ENCODE measurements around the gene NUDT21. TPM values are rescaled to one million over a fixed set of nuclear protein-coding genes. Genes with fewer than 3 reads are reported as not detected.
"Not testable (repeated sequence)": the region's sequence is repeated elsewhere in the genome, so short reads cannot be mapped to it uniquely, and the experiment has no call there.

NUDT21 gene
- total RNA-seq, 3 donors from 2014 or later = 234 to 247 (median 245) TPM

- peaks cover 34% of the 10 kb centered on the region for H3K4me1 Mint-ChIP-seq (ENCODE audit: low read depth)
- DNase-seq (no peak), ATAC-seq (no peak)
- H3K27me3 Mint-ChIP-seq (ENCODE audit: low read depth) = no peaks in the 10 kb centered on the region
- no peaks in the 10 kb centered on the region for H3K9me3 Mint-ChIP-seq
- no peak overlapping the region for H3K4me3 Mint-ChIP-seq
- H3K36me3 Mint-ChIP-seq (ENCODE audit: insufficient read depth) = peaks cover 13% of the 10 kb centered on the region
Observed at GRCh38 chr16:56417138-56417537, 34.0 kb downstream of the NUDT21 start.

- DNase-seq (no peak), ATAC-seq (no peak)
- H3K4me1 Mint-ChIP-seq (ENCODE audit: low read depth) = peaks cover 26% of the 10 kb centered on the region
- no peaks in the 10 kb centered on the region for H3K27me3 Mint-ChIP-seq (ENCODE audit: low read depth)
- H3K9me3 Mint-ChIP-seq = no peaks in the 10 kb centered on the region
- no peak overlapping the region for H3K4me3 Mint-ChIP-seq
- H3K36me3 Mint-ChIP-seq (ENCODE audit: insufficient read depth) = peaks cover 17% of the 10 kb centered on the region
Observed at GRCh38 chr16:56415875-56416274, 35.3 kb downstream of the NUDT21 start.

GRCh38 chr16:56414366-56414765 lies 36.8 kb downstream of the NUDT21 start:
- Mint-ChIP-seq H3K4me3 (no peak overlapping the region), H3K9me3 (no peaks in the 10 kb centered on the region), H3K27me3 (ENCODE audit: low read depth) (no peaks in the 10 kb centered on the region), H3K4me1 (ENCODE audit: low read depth) (peaks cover 18% of the 10 kb centered on the region), H3K36me3 (ENCODE audit: insufficient read depth) (peaks cover 18% of the 10 kb centered on the region)
- DNase-seq (no peak), ATAC-seq (no peak)

GRCh38 chr16:56413381-56413780 lies 37.8 kb downstream of the NUDT21 start:
- H3K36me3 Mint-ChIP-seq (ENCODE audit: insufficient read depth) = peaks cover 26% of the 10 kb centered on the region
- H3K4me1 Mint-ChIP-seq (ENCODE audit: low read depth) = peaks cover 16% of the 10 kb centered on the region
- H3K9me3 Mint-ChIP-seq = no peaks in the 10 kb centered on the region
- H3K27me3 Mint-ChIP-seq (ENCODE audit: low read depth) = no peaks in the 10 kb centered on the region
- no peak overlapping the region for H3K4me3 Mint-ChIP-seq
- ATAC-seq (no peak), DNase-seq (no peak)

- H3K36me3 Mint-ChIP-seq (ENCODE audit: insufficient read depth) = peaks cover 30% of the 10 kb centered on the region
- no peaks in the 10 kb centered on the region for H3K27me3 Mint-ChIP-seq (ENCODE audit: low read depth)
- H3K4me3 Mint-ChIP-seq = no peak overlapping the region
- ATAC-seq (no peak), DNase-seq (no peak)
- no peaks in the 10 kb centered on the region for H3K9me3 Mint-ChIP-seq
- H3K4me1 Mint-ChIP-seq (ENCODE audit: low read depth) = peaks cover 16% of the 10 kb centered on the region
Observed at GRCh38 chr16:56411624-56412023, 39.5 kb downstream of the NUDT21 start.

GRCh38 chr16:56411123-56411522 lies 40.0 kb downstream of the NUDT21 start:
- Mint-ChIP-seq H3K4me3 (no peak overlapping the region), H3K27me3 (ENCODE audit: low read depth) (no peaks in the 10 kb centered on the region), H3K36me3 (ENCODE audit: insufficient read depth) (peaks cover 30% of the 10 kb centered on the region), H3K9me3 (no peaks in the 10 kb centered on the region), H3K4me1 (ENCODE audit: low read depth) (peaks cover 16% of the 10 kb centered on the region)
- no peak for DNase-seq
- no peak for ATAC-seq

GRCh38 chr16:56409195-56409594 lies 41.9 kb downstream of the NUDT21 start:
- Mint-ChIP-seq H3K4me1 (ENCODE audit: low read depth) (peaks cover 5% of the 10 kb centered on the region), H3K4me3 (no peak overlapping the region), H3K36me3 (ENCODE audit: insufficient read depth) (peaks cover 42% of the 10 kb centered on the region), H3K27me3 (ENCODE audit: low read depth) (no peaks in the 10 kb centered on the region), H3K9me3 (no peaks in the 10 kb centered on the region)
- ATAC-seq = no peak
- no peak for DNase-seq

- no peaks in the 10 kb centered on the region for H3K27me3 Mint-ChIP-seq (ENCODE audit: low read depth)
- peaks cover 37% of the 10 kb centered on the region for H3K36me3 Mint-ChIP-seq (ENCODE audit: insufficient read depth)
- ATAC-seq (no peak), DNase-seq (no peak)
- no peak overlapping the region for H3K4me3 Mint-ChIP-seq
- peaks cover 2% of the 10 kb centered on the region for H3K4me1 Mint-ChIP-seq (ENCODE audit: low read depth)
- H3K9me3 Mint-ChIP-seq = no peaks in the 10 kb centered on the region
Observed at GRCh38 chr16:56408379-56409098, 42.6 kb downstream of the NUDT21 start.

GRCh38 chr16:56405977-56406672 lies 45.0 kb downstream of the NUDT21 start:
- peaks cover 42% of the 10 kb centered on the region for H3K36me3 Mint-ChIP-seq (ENCODE audit: insufficient read depth)
- ATAC-seq (no peak), DNase-seq (no peak)
- no peak overlapping the region for H3K4me3 Mint-ChIP-seq
- H3K4me1 Mint-ChIP-seq (ENCODE audit: low read depth) = peaks cover 2% of the 10 kb centered on the region
- H3K9me3 Mint-ChIP-seq = no peaks in the 10 kb centered on the region
- no peaks in the 10 kb centered on the region for H3K27me3 Mint-ChIP-seq (ENCODE audit: low read depth)

- ATAC-seq = no peak
- Mint-ChIP-seq H3K4me1 (ENCODE audit: low read depth) (peaks cover 2% of the 10 kb centered on the region), H3K36me3 (ENCODE audit: insufficient read depth) (peaks cover 51% of the 10 kb centered on the region), H3K9me3 (no peaks in the 10 kb centered on the region), H3K27me3 (ENCODE audit: low read depth) (no peaks in the 10 kb centered on the region), H3K4me3 (no peak overlapping the region)
- DNase-seq = no peak
Observed at GRCh38 chr16:56401482-56401881, 49.6 kb downstream of the NUDT21 start.

GRCh38 chr16:56400458-56400857 lies 50.7 kb downstream of the NUDT21 start:
- peaks cover 61% of the 10 kb centered on the region for H3K36me3 Mint-ChIP-seq (ENCODE audit: insufficient read depth)
- no peaks in the 10 kb centered on the region for H3K9me3 Mint-ChIP-seq
- no peak overlapping the region for H3K4me3 Mint-ChIP-seq
- no peak for ATAC-seq
- peaks cover 1% of the 10 kb centered on the region for H3K4me1 Mint-ChIP-seq (ENCODE audit: low read depth)
- no peak for DNase-seq
- no peaks in the 10 kb centered on the region for H3K27me3 Mint-ChIP-seq (ENCODE audit: low read depth)

GRCh38 chr16:56399486-56399885 lies 51.6 kb downstream of the NUDT21 start:
- DNase-seq (no peak), ATAC-seq (no peak)
- H3K9me3 Mint-ChIP-seq = no peaks in the 10 kb centered on the region
- H3K36me3 Mint-ChIP-seq (ENCODE audit: insufficient read depth) = peaks cover 57% of the 10 kb centered on the region
- H3K4me3 Mint-ChIP-seq = no peak overlapping the region
- no peaks in the 10 kb centered on the region for H3K27me3 Mint-ChIP-seq (ENCODE audit: low read depth)
- H3K4me1 Mint-ChIP-seq (ENCODE audit: low read depth) = no peaks in the 10 kb centered on the region

GRCh38 chr16:56399047-56399446 lies 52.1 kb downstream of the NUDT21 start:
- ATAC-seq = no peak
- H3K4me3 Mint-ChIP-seq = no peak overlapping the region
- peaks cover 55% of the 10 kb centered on the region for H3K36me3 Mint-ChIP-seq (ENCODE audit: insufficient read depth)
- peaks cover under 1% of the 10 kb centered on the region for H3K4me1 Mint-ChIP-seq (ENCODE audit: low read depth)
- no peak for DNase-seq
- H3K9me3 Mint-ChIP-seq = no peaks in the 10 kb centered on the region
- H3K27me3 Mint-ChIP-seq (ENCODE audit: low read depth) = no peaks in the 10 kb centered on the region

- H3K27me3 Mint-ChIP-seq (ENCODE audit: low read depth); ATAC-seq; H3K9me3 Mint-ChIP-seq; DNase-seq; H3K4me1 Mint-ChIP-seq (ENCODE audit: low read depth); H3K4me3 Mint-ChIP-seq: not testable (repeated sequence)
- peaks cover 62% of the 10 kb centered on the region for H3K36me3 Mint-ChIP-seq (ENCODE audit: insufficient read depth)
Observed at GRCh38 chr16:56396724-56397123, 54.4 kb downstream of the NUDT21 start.

- H3K4me1 Mint-ChIP-seq (ENCODE audit: low read depth) = peaks cover 5% of the 10 kb centered on the region
- no peak overlapping the region for H3K4me3 Mint-ChIP-seq
- no peak for ATAC-seq
- H3K36me3 Mint-ChIP-seq (ENCODE audit: insufficient read depth) = peaks cover 52% of the 10 kb centered on the region
- no peak for DNase-seq
- no peaks in the 10 kb centered on the region for H3K9me3 Mint-ChIP-seq
- H3K27me3 Mint-ChIP-seq (ENCODE audit: low read depth) = no peaks in the 10 kb centered on the region
Observed at GRCh38 chr16:56389554-56389953, 61.6 kb downstream of the NUDT21 start.
